ENCODE results near the gene RALY.
"Not testable (repeated sequence)": the region's sequence is repeated elsewhere in the genome, so short reads cannot be mapped to it uniquely, and the experiment has no call there.

RALY gene

DNA sequence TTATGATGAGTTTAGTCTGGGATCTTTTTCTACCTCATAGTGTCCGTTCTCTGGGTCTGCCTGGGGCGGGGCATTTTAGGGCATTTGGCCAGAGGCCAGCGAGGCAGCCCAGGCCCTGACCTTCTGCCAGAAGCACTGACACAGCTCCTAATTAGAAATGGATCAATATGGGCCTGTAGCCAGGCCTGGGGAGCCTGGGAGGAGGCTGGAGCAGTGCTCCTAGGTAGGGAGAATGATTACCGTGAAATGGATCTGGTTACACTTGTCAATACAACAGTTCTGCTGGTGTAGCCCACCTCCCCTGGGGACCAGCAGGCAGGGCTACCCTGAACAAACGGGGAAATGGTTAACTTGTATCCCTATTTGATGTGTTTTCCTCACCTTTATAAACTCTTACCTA is 23.0 kb downstream of the RALY start:
- DNase-seq = no peak

- DNase-seq = no peak
Observed at GRCh38 chr20:34017610-34018009, 23.9 kb downstream of the RALY start.

GRCh38 chr20:34018166-34018565 is 24.5 kb downstream of the RALY start:
- no peak for DNase-seq

GRCh38 chr20:34022151-34022838 is 28.6 kb downstream of the RALY start:
- peak; percentile 30 to 36 for DNase-seq

DNA sequence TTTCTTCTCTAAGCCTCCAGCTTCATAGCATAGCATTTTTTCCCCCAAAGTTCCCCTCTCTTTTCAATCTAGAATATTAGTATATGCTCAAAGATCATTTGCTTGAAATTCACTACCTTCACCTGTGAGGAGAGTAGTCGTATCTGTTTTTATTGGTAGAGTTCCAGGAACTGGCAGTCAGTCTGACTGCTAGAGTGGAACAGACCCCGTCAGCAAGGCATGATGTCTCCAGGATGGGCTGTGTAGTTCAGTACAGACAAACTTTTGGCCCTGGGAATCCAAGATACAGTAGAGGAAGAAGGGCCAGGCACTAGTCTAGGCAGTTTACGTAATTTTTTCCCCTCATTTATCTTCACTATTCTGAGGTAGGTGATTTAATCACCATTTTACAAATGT is 29.1 kb downstream of the RALY start:
- DNase-seq = no peak

DNA sequence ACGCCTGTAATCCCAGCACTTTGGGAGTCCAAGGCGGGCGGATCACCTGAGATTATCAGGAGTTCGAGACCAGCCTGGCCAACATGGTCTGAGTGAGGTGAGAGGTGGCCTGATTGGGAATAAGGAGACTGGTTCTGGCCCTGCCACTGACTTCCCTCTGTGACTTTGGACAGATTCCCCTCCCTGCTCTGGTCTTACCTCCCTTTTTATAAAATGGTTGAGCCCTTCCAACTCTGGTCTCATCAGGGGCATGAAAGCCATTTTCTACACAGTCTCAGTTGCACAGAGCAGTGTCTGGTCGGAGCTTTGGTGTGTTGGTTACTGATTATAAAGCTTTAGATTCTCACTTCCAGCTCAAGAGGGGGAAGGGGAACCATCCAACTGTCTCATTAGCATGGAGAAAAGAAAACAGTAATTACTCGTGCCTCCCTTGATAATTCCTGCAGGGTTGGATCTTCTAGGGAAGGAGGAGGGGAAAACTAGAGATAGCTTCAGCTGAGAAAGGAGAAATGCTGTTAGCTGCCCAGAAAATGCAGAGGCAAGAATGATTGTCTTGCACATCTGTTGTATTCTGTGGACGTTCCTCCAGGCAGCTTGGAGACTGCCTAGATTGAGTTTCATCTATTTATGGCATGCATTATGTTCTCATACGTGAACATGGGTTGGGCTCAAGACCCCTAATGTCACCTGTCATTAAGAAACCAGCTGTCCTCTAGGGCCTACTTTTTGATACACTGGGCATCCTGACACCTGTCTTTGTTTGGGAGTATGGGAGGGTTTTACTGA is 30.4 kb downstream of the RALY start:
- no peak for DNase-seq

- no peak for DNase-seq
Observed at GRCh38 chr20:34024723-34025351, 31.1 kb downstream of the RALY start.

DNA sequence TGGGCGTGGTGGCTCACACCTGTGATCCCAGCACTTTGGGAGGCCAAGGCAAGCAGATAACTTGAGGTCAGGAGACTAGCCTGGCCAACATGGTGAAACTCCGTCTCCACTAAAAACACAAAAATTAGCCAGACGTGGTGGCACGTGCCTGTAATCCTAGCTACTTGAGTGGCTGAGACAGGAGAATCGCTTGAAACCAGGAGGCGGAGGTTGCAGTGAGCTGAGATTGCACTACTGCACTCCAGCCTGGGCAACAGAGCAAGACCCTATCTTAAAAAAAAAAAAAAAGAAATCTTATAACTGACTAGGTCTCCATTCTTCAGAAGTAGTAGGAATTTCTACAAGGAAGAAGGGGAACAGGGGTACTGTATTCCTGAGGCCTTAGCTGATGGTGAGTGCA is 34.3 kb downstream of the RALY start:
- DNase-seq = not testable (repeated sequence)

DNA sequence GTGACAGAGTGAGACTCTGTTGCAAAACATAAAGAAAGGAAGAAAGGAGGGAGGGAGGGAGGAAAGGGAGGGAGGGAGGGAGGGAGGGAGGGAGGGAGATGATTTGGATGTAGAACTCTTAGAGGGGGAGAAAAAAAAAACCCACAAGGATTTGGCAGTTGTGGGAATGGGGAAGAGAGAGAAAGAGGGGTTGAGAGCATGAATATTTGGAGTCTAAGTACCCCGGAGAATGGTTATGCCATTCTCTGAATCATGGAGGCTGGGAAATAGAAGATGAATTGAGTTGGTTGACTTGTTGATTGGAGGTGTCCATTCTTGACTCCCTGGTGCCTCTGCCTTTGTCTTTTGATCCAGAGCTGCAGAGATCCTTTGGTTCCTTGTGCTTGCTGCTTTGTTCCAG is 35.7 kb downstream of the RALY start:
- no peak for DNase-seq

GRCh38 chr20:34030456-34030855 is 36.7 kb downstream of the RALY start:
- DNase-seq = no peak

DNA sequence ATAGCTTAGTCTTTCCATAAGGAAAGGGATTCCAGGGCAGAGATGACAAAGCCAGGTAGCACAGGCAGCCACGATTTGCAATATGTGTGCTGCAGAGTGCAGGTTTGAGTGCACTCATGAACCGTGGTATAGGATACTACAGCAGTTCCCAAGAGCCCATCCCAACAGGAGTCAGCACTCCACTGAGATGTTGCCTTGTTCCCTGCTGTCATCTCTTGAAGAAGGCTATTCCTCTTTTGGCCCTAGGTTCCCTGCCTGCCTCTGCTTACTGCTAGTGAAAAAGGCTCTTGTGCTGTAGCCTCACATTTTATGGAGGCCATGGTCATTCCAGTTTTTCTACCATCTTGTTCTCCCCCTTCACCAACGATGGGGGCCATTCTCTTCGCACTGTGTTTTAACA is 40.2 kb downstream of the RALY start:
- DNase-seq = no peak

GRCh38 chr20:34037121-34037520 is 43.4 kb downstream of the RALY start:
- DNase-seq = peak; percentile 23 to 59

DNA sequence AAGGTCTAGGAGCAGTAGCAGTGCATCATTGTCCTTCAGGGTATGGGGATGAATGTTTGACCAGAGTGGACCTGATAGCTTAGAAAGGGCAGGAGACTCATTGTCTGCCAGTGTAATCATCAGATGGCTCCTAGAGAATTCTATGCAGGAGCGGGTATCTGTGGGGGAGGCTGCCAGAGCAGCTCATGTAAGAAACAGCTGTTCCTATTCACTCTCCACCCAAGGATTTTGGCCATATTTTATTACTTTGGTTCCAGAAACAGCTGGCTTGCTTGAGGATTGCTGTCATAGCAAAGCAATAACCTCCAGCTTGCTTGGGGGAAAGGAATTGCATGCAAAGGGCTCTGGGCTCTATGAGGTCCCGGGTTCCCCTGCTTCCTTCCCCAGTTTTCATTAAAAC is 44.1 kb downstream of the RALY start:
- no peak for DNase-seq

DNA sequence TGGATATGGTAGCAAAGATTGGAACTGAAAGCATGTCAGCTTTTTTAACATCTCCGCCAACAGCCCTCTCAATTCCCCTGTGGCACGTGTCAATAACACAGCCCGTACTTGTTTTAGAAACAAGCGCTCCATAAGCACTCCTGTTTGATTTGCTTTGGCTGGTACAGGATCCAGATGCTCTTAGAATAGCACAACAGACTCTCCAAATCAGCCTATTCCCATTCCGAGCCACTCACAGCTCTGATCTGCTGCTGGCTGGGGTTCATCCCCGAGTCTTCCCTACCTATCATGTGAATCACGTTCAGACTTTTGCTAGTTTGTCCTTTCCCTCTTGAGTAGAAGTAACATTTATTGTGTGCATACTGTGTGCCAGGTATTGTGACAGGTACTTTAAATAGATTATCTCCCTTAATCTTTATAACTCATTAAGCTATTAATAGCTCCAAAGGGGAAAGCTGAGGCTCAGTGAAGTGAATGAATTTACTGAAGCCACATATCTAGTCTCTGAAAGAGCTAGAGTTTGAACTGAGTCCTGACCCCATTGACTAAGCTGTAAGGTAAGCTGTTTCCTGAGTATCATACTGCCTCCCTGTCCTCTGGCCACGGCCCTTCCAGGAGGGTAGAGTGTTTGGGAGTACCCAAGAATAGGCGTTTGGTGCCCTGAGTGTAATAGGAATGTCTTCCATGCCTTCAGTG is 46.7 kb downstream of the RALY start:
- DNase-seq = no peak

GRCh38 chr20:34041226-34041625 is 47.5 kb downstream of the RALY start:
- no peak for DNase-seq

DNA sequence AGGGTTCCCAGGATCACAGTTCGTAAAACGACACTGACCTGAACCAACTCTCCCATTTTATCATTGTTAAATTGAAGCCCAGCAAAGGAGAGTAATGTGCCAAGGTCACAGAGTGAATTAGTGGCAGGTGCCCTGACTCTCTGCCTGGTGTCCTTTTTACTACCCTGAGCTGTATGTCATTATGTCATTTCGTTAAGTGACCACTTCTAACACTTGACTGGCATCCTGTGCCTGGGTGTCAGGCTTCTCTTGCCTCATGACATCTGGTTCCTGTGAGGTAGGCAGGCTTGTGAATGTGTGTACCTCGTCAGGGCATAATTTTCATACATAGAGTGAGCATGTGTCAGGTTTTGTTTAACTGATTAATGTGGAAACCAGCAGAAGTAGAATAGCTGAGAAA is 48.6 kb downstream of the RALY start:
- no peak for DNase-seq

DNA sequence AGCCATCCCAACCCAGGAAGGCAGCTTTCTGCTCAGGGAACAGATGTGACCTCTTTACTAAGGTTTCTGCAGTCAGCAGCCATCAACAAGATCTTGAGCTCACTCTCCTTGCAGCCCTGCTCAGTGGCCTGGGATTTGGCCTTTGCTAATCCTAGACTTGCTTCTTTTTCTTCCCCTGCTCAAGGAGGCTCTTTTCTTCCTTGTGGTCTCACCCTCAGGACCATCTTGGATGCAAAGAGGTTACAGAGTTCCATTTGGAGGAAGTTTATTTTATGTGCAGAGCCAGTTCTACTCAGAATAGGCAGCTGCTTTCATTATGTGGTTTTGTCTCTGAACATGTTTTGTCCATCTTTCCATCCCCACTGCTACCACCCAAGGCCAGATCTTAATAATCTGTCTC is 49.3 kb downstream of the RALY start:
- DNase-seq = no peak

GRCh38 chr20:34045294-34045693 is 51.6 kb downstream of the RALY start:
- peak; percentile 29 to 45 for DNase-seq

DNA sequence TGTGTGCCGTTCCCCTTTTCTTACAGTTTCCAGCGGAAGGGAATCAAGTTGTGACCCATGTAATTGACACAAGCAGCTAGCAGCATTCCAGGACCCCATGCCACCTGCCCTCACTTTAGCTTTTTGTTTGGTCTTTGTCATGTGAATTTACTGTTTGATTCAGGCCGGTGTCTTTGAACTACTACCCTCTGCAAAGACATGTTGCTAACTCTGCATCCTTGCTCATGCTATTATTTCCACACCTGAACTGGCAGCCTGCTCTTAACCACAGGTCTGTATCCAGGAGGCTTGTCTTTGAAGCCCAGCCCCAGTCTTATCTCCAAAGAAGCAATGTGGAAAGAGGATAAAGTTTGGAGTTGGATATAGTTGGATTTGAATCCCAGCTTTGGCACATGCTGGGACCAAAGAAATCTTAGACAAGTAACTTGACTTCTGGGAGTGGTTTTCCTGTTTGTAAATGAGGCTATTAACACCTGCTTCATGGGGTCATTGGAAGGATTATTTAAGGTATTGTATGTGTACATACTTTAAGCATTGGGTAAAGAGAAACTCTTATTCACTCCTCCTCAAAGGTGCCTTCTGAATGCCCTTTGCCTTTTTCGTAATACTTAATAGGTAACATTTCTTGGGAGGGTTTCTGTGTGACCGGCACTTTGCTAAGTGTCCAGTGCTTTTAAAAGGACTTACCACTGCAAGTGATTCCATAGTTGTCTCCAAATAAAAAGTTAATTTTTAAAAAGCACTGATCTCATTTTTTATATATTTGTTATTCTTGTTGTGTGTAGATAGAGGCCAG is 52.4 kb downstream of the RALY start:
- DNase-seq = no peak

- DNase-seq = no peak
Observed at GRCh38 chr20:34047010-34047687, 53.4 kb downstream of the RALY start.

DNA sequence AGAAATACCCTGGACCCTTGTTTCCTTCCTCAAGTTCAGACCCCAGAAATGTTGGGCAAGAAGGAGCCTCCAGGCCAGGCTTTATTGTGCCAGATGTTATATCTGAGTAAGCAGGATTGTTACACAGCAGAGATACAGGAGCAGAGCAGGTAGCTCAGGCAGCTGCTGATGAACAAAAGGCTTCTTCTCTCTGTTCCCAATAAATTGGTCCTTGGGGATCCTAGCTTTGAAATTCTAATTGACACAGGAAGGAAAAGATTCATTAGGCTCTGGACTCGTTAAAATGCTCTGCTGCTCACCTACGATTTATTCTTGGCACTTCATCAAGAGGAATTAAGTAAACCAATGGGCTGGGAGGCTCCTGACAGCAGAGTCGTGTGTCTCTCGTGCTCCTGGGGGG is 54.2 kb downstream of the RALY start:
- no peak for DNase-seq

- DNase-seq = no peak
Observed at GRCh38 chr20:34049389-34049788, 55.7 kb downstream of the RALY start.
